ENCODE results near the gene CD1E. TPM values are rescaled to one million over a fixed set of nuclear protein-coding genes. Genes with fewer than 3 reads are reported as not detected.

The CD1E gene
- total RNA-seq, 2 experiments from 2014 or later: not detected

GRCh38 chr1:158396646-158397045 is 43.0 kb downstream of the CD1E start:
- Histone ChIP-seq H3K4me1 (ENCODE audit: insufficient read depth, low read length) (no peaks in the 10 kb centered on the region), H3K4me3 (ENCODE audit: low read length) (no peak overlapping the region), H3K36me3 (ENCODE audit: insufficient read depth, low read length) (no peaks in the 10 kb centered on the region), H3K27me3 (ENCODE audit: control insufficient read depth in 1 of 2, insufficient read depth in 2 of 2, low read length in 2 of 2) (peaks cover 3 to 10% of the 10 kb centered on the region in 2 experiments), H3K9me3 (ENCODE audit: control insufficient read depth in 1 of 2, insufficient read depth in 1 of 2, low read length in 2 of 2) (no peaks in the 10 kb centered on the region), H3K27ac (ENCODE audit: low read depth in 1 of 2, low read length in 2 of 2) (no peak overlapping the region)
- intact Hi-C loops (cut with DNase I, micrococcal nuclease): no loop called here
- no peak overlapping the region for H3K4me3 Mint-ChIP-seq
- peaks cover 8% of the 10 kb centered on the region for H3K4me1 Mint-ChIP-seq (ENCODE audit: low read depth)
- CTCF ChIA-PET: no interaction called here
- ATAC-seq (ENCODE audit: poor library complexity) (no peak), DNase-seq (no peak)
- H3K27me3 Mint-ChIP-seq: peaks cover 1% of the 10 kb centered on the region
- no peaks in the 10 kb centered on the region for H3K9me3 Mint-ChIP-seq
- POLR2A ChIA-PET: no interaction called here
- H3K27ac Mint-ChIP-seq: no peak overlapping the region
- H3K36me3 Mint-ChIP-seq (ENCODE audit: low read depth): no peaks in the 10 kb centered on the region
- TF ChIP-seq CTCF (IDR thresholded peaks at IDR 0.05): no peak

GRCh38 chr1:158398818-158399514 is 45.3 kb downstream of the CD1E start, which contains the start of gene OR10T2:
Gene OR10T2 (minus strand): TSS chr1:158399466. CDS start chr1:158399466, 0 bp downstream.
- CTCF ChIA-PET: no interaction called here
- Histone ChIP-seq H3K4me1 (ENCODE audit: insufficient read depth, low read length) (no peaks in the 10 kb centered on the region), H3K27ac (ENCODE audit: low read depth in 1 of 2, low read length in 2 of 2) (no peak within 1 kb of the TSS), H3K27me3 (ENCODE audit: control insufficient read depth in 1 of 2, insufficient read depth in 2 of 2, low read length in 2 of 2) (peaks cover 3 to 10% of the 10 kb centered on the region in 2 experiments), H3K9me3 (ENCODE audit: control insufficient read depth in 1 of 2, insufficient read depth in 1 of 2, low read length in 2 of 2) (no peaks in the 10 kb centered on the region), H3K4me3 (ENCODE audit: low read length) (no peak within 1 kb of the TSS), H3K36me3 (ENCODE audit: insufficient read depth, low read length) (no peaks in the 10 kb centered on the region)
- Mint-ChIP-seq H3K36me3 (ENCODE audit: low read depth) (no peaks in the 10 kb centered on the region), H3K9me3 (no peaks in the 10 kb centered on the region), H3K27ac (no peak within 1 kb of the TSS), H3K27me3 (peaks cover 5% of the 10 kb centered on the region), H3K4me1 (ENCODE audit: low read depth) (peaks cover 8% of the 10 kb centered on the region), H3K4me3 (no peak within 1 kb of the TSS)
- DNase-seq (no peak), ATAC-seq (ENCODE audit: poor library complexity) (no peak)
- TF ChIP-seq CTCF (IDR thresholded peaks at IDR 0.05): no peak
- intact Hi-C loops (cut with DNase I, micrococcal nuclease): no loop called here
- POLR2A ChIA-PET: interaction anchor here (0.7 kb wide), 1 partner anchor 189 kb away, joined by 3 read pairs; no protein-coding TSS in a partner anchor

- POLR2A ChIA-PET: no interaction called here
- intact Hi-C loops (cut with DNase I, micrococcal nuclease): no loop called here
- CTCF ChIA-PET: no interaction called here
Measured at GRCh38 chr1:158400871-158401270, 47.2 kb downstream of the CD1E start.

More at GRCh38 chr1:158400871-158401270, 47.2 kb downstream of the CD1E start:
- no peaks in the 10 kb centered on the region for H3K9me3 ChIP-seq (ENCODE audit: control insufficient read depth in 1 of 2, insufficient read depth in 1 of 2, low read length in 2 of 2)
- no peaks in the 10 kb centered on the region for H3K4me1 ChIP-seq (ENCODE audit: insufficient read depth, low read length)
- Mint-ChIP-seq H3K36me3 (ENCODE audit: low read depth) (no peaks in the 10 kb centered on the region), H3K9me3 (no peaks in the 10 kb centered on the region), H3K27me3 (peaks cover 8% of the 10 kb centered on the region), H3K4me3 (no peak overlapping the region), H3K27ac (no peak overlapping the region), H3K4me1 (ENCODE audit: low read depth) (peaks cover 8% of the 10 kb centered on the region)
- DNase-seq: peak in 1 of 14 experiments; percentile 2
- H3K36me3 ChIP-seq (ENCODE audit: insufficient read depth, low read length): no peaks in the 10 kb centered on the region
- ATAC-seq (ENCODE audit: poor library complexity): no peak
- H3K27me3 ChIP-seq (ENCODE audit: control insufficient read depth in 1 of 2, insufficient read depth in 2 of 2, low read length in 2 of 2): peaks cover 3 to 7% of the 10 kb centered on the region in 2 experiments
- no peak for TF ChIP-seq CTCF (IDR thresholded peaks at IDR 0.05)
- no peak overlapping the region for H3K27ac ChIP-seq (ENCODE audit: low read depth in 1 of 2, low read length in 2 of 2)
- no peak overlapping the region for H3K4me3 ChIP-seq (ENCODE audit: low read length)

All from CD4-positive, alpha-beta T cell (primary cell).